HL-60 (cell line): ENCODE data around the gene SMAD7.

Source experiments
- DNase-seq, 2 experiments: peaks; one replicate each; pipeline ENCODE4 v3.0.0-alpha.2; 2010 to 2020; ENCODE audit warnings: low read depth in 1 of 2, low spot score in 1 of 2
- H3K27ac ChIP-seq: fragments of 250-450 bp; sonication (Bioruptor Pico); replicated peaks from 2 replicates; pipeline ENCODE4 v1.5.1; 2020; ENCODE audit warnings: mild to moderate bottlenecking, moderate library complexity
- H3K27me3 ChIP-seq: fragments of 250-450 bp; sonication (Bioruptor Pico); 2 replicates; pipeline ENCODE4 v1.5.1; 2021; ENCODE audit warnings: mild to moderate bottlenecking, moderate library complexity; ENCODE audit not compliant: insufficient read depth, poor library complexity, severe bottlenecking
- H3K4me3 ChIP-seq: replicated peaks from 2 replicates; pipeline ENCODE4 v1.5.1; 2011; ENCODE audit warnings: mild to moderate bottlenecking, control low read depth, low read length; ENCODE audit not compliant: insufficient read depth
- GABPA ChIP-seq: IDR thresholded peaks from 2 replicates; pipeline ENCODE4 v1.6.1; 2012; ENCODE audit warnings: low read depth
- POLR2AphosphoS5 ChIP-seq: IDR thresholded peaks from 2 replicates; pipeline ENCODE4 v1.6.1; 2012; ENCODE audit warnings: low read depth
- SPI1 ChIP-seq: IDR thresholded peaks from 2 replicates; pipeline ENCODE4 v1.6.1; 2012; ENCODE audit warnings: low read depth, mild to moderate bottlenecking, borderline replicate concordance
- TF ChIP-seq, protein P1 (sequence below): IDR thresholded peaks from one replicate; pipeline ENCODE4 v1.5.1; 2011; ENCODE audit warnings: low read length, control low read depth, inconsistent platforms; ENCODE audit not compliant: insufficient read depth
- TF ChIP-seq, protein P2 (sequence below): IDR thresholded peaks from 2 replicates; pipeline ENCODE4 v1.6.1; 2012; ENCODE audit warnings: low read depth; ENCODE audit not compliant: insufficient replicate concordance

SMAD7 gene

DNA sequence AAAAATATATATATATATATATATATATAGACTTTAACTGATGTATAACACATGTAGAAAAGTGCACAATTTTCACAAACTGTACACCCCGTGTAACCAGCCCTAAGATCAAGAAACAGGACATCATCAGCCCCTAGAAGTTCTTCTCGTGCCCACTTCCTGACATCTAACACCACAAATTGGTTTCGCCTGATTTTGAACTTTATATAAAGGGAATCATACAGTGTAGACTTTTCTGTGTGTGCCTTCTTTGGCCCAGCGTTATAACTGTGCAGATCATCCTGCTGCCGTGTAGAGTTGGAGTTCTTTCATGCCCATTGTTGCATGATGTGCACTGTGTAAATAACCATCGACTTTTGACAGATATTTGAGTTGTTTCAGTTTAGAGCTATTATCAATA lies 41.0 kb downstream of the SMAD7 start:
- no peak for DNase-seq
- Histone ChIP-seq H3K27ac (no peak overlapping the region), H3K4me3 (no peak overlapping the region), H3K27me3 (no peaks in the 10 kb centered on the region)
- TF ChIP-seq, protein P1, sequence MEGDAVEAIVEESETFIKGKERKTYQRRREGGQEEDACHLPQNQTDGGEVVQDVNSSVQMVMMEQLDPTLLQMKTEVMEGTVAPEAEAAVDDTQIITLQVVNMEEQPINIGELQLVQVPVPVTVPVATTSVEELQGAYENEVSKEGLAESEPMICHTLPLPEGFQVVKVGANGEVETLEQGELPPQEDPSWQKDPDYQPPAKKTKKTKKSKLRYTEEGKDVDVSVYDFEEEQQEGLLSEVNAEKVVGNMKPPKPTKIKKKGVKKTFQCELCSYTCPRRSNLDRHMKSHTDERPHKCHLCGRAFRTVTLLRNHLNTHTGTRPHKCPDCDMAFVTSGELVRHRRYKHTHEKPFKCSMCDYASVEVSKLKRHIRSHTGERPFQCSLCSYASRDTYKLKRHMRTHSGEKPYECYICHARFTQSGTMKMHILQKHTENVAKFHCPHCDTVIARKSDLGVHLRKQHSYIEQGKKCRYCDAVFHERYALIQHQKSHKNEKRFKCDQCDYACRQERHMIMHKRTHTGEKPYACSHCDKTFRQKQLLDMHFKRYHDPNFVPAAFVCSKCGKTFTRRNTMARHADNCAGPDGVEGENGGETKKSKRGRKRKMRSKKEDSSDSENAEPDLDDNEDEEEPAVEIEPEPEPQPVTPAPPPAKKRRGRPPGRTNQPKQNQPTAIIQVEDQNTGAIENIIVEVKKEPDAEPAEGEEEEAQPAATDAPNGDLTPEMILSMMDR, result no peak
- TF ChIP-seq, protein P2, sequence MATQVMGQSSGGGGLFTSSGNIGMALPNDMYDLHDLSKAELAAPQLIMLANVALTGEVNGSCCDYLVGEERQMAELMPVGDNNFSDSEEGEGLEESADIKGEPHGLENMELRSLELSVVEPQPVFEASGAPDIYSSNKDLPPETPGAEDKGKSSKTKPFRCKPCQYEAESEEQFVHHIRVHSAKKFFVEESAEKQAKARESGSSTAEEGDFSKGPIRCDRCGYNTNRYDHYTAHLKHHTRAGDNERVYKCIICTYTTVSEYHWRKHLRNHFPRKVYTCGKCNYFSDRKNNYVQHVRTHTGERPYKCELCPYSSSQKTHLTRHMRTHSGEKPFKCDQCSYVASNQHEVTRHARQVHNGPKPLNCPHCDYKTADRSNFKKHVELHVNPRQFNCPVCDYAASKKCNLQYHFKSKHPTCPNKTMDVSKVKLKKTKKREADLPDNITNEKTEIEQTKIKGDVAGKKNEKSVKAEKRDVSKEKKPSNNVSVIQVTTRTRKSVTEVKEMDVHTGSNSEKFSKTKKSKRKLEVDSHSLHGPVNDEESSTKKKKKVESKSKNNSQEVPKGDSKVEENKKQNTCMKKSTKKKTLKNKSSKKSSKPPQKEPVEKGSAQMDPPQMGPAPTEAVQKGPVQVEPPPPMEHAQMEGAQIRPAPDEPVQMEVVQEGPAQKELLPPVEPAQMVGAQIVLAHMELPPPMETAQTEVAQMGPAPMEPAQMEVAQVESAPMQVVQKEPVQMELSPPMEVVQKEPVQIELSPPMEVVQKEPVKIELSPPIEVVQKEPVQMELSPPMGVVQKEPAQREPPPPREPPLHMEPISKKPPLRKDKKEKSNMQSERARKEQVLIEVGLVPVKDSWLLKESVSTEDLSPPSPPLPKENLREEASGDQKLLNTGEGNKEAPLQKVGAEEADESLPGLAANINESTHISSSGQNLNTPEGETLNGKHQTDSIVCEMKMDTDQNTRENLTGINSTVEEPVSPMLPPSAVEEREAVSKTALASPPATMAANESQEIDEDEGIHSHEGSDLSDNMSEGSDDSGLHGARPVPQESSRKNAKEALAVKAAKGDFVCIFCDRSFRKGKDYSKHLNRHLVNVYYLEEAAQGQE, result no peak
- TF ChIP-seq SPI1 (no peak), GABPA (no peak)

DNA sequence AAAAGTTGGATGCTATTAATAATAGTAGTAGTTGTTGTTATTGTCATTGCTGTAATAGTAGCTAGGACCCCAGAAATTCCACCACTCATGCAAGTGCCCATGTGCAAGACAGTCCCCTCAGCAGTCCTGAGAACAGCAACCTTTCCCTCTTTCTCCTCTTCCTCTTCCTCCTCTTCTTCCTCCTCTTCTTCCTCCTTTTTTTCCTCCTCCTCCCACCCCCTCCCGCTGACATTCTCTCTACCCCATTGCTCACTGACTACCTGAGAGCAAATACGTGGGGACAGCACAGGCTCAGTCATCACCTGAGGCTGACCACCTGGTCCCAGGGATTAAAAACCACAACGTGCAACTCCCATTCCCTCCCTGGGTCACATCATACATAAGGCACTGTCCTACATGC lies 41.8 kb downstream of the SMAD7 start:
- TF ChIP-seq SPI1 (no peak), POLR2AphosphoS5 (no peak), GABPA (no peak)
- TF ChIP-seq, protein P2, result no peak
- TF ChIP-seq, protein P1, result no peak
- H3K27me3 ChIP-seq, result no peaks in the 10 kb centered on the region

DNA sequence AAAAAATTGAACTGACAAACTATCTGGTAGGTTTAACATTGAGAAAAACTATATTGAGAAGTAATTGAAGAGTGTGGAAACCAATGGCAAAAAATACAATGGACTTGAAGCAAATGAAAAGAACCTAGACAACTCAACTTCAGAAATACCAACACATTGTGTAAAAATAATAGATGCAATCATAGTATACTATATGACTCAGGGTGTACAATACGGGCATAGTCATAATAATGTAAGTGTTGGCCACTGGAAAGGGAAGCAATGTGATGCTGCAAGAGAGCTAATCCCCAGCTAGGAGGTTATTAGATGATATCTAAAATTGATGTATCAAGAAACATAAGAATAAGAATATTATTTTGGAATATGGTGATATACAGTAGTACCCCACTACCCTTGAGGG lies 45.3 kb downstream of the SMAD7 start:
- no peak overlapping the region for H3K27ac ChIP-seq
- no peak overlapping the region for H3K4me3 ChIP-seq
- no peaks in the 10 kb centered on the region for H3K27me3 ChIP-seq
- DNase-seq, result no peak
- TF ChIP-seq, protein P1, result no peak
- TF ChIP-seq, protein P2, result no peak
- no peak for TF ChIP-seq SPI1
- TF ChIP-seq POLR2AphosphoS5, result no peak
- TF ChIP-seq GABPA, result no peak

More for the DNA sequence above, 41.8 kb downstream of the SMAD7 start:
- DNase-seq, result no peak
- no peak overlapping the region for H3K4me3 ChIP-seq
- no peak overlapping the region for H3K27ac ChIP-seq
